DMS153 (cell line): ENCODE measurements around the gene MORC3.
"Not testable (repeated sequence)": the region's sequence is repeated elsewhere in the genome, so short reads cannot be mapped to it uniquely, and the experiment has no call there.

ENCODE experiments used
- DNase-seq: peaks from one replicate; lab custom pipeline; 2025; lab: John Stamatoyannopoulos, UW

MORC3 gene

DNA sequence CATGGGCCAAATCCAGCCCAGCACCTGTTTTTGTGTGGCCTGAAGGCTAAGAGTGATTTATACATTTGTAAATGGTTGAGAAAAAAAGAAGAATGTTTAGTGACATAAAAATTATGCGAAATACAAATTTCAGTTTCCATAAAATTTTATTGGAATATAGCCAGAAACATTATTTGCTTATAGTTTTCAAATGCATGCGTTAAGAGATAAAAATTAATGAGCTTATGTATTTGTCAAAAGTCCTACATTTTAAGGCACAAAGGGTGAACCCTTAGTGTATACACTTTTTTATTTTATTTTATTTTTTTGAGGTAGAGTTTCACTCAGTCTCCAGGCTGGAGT is 2.1 kb downstream of the MORC3 start:
- DNase-seq, result no peak

DNA sequence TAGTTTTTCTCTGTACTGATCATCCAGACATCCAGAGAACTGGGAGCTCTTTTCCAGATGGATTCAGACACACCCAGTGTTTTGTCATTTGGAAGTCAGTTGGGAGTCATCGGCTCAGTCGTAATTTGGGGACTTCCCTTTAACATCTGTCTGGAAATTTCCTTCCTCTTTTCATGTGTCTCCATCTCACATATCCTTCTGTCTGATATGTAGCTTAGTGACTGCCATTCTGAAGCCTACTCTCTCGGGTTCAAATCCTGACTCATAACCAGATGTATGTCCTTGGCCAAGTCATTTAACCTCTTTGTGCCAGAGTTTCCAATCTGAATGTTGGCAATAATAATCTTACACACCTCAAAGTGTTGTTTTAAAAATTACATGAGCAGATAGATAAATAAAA is 3.0 kb downstream of the MORC3 start:
- no peak for DNase-seq

DNA sequence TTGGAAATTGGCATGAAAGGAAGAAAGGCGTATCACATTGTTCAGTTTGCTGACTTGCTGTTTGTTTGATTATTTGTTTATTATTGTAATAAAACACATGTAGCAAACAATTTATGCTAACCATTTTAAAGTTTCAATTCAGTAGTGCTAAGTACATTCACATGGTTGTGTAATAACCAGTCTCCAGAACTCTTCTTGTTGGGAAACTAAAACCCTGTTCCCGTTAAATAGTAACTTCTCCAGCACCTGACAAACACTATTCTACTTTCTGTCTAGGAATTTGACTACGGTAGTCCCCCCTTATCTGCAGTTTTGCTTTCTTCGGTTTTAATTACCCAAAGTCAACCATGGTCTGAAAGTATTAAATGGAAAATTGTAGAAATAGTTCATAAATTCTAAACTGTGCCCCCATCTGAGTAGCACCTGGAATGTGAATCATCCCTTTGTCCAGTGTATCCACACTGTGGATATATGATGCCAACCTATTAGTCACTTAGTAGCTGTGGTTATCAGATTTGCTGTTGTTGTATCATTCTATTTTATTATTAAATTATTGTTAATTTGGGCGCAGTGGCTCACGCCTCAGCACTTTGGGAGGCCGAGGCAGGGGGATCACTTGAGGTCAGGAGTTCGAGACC is 5.5 kb downstream of the MORC3 start:
- DNase-seq, result no peak

DNA sequence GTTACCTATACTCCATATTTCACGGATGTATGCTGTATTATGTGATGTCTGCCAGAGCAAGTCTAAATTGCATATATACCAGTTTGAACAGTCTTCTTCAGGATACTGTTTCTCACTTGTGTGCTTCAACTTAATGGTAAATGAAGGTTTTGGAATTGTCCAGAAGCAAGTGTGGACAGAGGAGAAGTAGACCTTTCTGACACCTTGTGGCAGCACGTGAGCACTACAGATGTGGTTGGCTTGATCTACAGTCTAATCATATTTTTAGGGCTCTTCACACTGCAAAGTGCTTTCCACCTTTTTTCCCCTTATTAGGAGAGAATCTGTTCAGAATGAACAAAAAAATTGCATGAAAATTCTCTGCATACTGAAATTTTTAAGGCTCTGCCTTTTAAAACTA is 10.9 kb downstream of the MORC3 start:
- no peak for DNase-seq

DNA sequence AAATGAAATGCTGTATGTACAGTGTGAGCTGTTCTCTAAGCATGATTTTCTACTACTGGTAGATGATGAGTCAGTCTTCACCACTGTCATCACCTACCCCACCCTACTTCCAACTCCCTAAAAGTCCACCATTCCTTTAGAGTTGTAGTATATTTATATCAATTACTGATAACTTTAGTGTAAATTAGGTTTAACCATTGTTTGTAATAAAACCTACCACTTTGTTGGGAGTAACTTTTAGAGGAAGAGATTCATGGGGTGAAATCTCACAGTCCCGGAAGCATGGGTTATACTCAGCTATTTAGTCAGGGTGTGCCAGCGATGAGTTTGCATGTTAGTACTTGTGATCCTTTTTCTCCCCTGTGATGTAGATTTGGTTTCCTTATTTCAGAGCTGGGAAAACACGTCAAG is 17.1 kb downstream of the MORC3 start:
- no peak for DNase-seq

DNA sequence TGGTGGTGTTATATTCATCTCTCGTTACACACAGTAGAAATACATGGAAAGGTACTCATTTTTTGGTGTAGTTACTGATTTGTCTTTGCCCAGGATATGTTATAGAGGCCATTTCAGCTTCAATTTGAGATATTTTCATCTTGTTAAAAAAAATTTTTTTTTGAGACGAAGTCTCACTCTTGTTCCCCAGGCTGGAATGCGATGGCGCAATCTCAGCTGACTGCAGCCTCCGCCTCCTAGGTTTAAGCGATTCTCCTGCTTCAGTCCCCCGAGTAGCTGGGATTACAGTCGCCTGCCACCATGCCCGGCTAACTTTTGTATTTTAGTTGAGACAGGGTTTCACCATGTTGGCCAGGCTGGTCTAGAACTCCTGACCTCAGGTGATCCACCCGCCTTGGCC is 19.0 kb downstream of the MORC3 start:
- DNase-seq, result no peak

DNA sequence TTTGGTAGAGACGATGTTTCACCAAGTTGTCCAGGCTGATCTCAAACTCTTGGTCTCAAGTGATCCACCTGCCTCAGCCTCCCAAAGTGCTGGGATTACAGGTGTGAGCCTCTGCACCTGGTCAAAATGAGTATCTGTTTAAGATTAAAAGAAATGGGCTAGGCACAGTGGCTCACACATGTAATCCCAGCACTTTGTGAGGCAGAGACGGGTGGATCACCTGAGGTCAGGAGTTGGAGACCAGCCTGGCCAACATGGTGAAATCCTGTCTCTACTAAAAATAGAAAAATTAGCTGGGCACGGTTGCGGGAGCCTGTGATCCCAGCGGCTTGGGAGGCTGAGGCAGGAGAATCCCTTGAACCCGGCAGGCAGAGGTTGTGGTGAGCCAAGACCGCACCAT is 22.6 kb downstream of the MORC3 start:
- DNase-seq, result not testable (repeated sequence)

DNA sequence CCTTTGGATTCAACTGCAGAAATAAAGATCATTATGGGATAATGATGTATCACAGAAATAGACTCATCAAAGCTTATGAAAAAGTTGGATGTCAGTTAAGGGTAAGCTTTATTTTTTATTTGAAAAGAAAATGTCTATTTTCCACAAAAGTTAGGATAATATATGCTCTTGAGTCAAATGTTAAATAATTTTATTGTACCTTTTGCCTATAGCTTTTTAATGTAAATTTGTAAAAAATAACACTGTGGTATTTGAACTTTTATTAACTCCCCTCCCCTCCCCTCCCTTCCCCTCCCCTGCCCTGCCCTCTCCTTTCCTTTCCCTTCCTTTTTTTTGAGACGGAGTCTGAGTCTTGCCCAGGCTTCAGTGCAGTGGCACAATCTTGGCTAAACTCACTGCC is 24.9 kb downstream of the MORC3 start:
- DNase-seq, result no peak

DNA sequence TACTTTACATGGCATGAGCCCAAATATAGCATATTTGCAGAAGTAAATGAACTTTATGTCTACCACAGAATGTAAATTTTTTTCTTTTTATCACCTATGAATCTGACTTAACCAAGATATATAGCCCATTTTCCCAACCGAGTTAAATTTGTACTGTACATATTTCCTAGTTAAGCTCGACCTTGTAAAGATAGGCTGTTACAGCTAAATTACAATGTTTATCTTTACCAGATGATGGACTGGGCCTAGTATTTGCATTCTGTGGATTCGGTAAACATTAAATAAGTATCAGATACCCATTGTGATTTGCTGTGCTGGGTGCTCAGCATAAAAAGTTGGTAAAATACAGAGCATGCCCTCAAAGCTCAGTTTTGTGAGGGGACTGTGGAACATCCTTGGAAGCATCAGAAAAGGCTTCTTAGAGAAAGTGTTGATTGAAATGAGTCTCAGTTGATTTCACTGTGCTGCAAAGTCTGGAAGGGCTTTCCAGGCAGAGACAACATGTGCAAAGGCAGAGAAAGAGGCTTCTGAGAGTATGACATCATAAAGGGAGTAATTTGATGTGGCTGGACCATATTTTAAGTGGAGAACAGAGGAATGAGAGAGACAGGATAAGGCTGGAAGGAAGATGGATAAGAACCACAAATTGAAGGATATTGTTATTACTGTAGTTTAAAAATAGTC is 27.4 kb downstream of the MORC3 start:
- no peak for DNase-seq

DNA sequence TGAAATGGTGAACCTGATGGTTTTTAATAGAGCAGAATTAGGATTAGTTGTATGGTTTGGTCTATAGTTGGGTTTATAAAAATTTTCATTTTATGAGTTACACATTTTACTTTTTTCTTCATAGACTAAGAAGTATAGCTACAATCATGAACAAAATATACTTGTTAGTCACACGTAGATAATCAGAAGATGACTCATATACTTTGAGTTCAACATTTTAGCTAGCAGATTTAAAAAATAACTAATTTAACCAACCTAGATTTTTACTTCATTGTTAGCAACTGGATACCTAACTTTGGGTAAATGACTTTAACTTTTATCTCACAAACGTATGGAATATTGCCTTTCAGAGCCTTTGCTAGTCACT is 27.9 kb downstream of the MORC3 start:
- no peak for DNase-seq

DNA sequence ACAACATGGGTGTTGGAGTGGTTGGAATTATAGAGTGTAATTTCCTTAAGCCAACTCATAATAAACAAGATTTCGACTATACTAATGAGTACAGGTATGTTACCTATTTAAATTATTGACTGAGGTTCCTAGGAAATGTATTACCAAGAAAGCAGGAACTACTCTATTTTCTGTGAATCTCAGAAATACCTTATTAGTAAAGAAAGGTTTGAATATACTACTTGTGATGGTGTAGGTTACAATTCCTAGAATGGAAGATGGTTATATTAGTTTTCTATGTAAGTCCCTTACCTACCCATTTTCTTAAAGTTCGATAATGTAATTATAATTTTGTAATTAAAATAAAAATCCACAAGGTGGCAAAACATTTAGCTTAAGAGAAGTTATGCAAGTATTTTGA is 29.3 kb downstream of the MORC3 start:
- DNase-seq, result no peak

DNA sequence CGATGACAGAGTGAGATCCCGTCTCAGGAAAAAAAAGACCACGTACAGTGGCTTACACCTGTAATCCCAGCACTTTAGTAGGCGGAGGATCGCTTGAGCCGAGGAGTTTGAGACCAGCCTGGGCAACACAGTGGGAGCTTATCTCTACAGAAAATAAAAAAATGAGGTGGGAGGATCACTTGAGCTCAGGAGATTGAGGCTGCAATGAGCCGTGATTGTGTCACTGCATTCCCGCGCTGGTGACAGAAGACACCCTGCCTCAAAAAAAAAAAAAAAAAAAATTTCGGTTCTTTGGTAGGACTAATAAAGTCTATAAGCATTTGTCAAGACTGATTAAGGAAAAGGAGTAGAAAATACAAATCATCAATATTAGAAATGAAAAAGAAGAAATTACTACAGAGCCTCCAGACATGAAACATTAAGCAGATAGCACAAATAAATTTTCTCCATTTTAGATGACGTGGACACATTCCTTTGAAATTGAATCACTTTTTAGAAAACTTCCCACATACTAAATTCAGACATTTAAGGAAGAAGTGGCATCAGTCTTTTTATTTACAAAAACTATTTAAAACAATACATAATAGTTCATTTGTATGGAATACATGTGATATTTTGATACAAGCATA is 30.4 kb downstream of the MORC3 start:
- no peak for DNase-seq

DNA sequence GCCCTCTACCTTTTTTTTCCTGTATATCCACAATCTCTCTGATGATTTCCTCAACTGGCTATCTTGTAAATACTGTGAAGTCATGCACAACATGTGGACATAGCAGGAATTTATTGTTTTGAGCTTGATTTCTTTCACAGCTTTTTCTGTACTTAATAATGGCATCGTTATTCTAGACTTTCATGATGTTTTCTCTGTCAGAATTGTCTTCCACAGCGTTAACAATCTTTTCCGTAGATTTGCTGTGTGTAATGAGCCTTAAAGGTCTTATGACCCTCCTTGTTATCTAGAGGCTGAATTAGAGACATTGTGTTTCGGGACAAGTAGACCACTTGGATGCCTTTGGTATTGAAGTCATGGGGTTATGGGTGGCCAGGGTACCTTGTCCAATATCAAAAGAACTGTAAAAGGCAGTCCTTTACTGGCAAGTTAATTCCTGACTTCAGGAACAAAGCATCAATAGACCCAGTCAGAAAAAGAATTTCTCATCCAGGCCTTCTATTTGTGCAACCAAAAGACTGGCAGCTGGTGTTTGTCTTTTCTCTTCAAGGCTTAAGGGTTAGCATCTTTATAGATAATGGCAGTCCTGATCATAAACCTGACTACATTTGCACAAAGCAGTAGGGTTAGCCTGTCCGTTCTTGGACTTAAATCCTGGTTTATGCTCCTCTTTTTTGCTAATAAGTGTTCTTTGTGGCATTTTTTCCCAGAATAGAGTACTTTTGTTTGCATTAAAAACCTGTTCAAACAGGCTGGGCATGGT is 35.1 kb downstream of the MORC3 start:
- DNase-seq, result no peak

DNA sequence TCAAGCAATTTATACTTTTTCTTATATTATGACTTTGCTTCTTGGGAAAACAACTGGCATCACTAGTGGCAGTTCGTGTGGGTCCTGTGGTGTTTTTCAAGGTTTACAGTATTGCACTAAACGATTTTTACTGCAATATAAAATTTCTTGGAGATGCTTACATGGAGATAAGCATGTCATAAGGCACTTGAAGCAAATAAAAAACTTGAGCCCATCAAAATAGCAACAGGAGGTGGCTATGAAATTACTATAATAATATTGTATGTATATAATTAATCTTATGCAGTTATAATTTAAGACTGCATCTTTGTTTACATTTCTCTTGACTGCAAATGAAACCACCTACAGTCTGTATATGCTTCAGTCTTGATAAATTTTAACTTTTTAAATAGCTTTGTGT is 35.9 kb downstream of the MORC3 start:
- no peak for DNase-seq

DNA sequence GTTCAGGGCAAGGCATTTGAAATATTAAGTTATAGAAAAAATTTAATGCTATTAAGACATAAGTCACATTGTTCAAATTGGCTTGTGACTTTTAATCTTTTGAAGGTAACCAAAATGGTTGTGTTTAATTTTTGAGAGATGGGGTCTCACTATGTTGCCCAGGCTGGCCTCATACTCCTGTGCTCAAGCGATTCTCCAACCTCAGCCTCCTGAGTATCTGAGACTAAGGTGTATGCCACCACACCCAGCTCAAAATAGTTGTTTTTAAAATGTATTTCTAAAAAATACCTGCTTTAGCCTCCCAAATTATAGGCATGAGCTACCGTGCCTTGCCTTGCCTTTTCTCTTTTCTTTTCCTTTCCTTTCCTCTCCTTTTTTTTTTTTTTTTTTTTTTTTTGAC is 39.2 kb downstream of the MORC3 start:
- DNase-seq, result no peak

DNA sequence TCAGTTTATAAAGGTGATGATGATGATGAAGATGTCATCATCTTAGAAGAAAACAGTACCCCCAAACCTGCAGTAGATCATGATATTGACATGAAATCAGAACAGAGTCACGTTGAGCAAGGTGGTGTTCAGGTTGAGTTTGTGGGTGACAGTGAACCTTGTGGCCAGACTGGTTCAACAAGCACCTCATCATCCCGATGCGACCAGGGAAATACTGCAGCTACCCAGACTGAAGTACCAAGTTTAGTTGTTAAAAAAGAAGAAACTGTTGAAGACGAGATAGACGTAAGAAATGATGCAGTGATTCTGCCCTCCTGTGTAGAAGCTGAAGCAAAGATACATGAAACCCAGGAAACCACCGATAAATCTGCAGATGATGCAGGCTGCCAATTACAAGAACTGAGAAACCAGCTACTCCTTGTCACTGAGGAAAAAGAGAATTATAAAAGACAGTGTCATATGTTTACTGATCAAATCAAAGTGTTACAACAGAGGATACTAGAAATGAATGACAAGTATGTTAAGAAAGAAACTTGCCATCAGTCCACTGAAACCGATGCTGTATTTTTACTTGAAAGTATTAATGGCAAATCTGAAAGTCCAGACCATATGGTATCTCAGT is 49.2 kb downstream of the MORC3 start:
- no peak for DNase-seq

DNA sequence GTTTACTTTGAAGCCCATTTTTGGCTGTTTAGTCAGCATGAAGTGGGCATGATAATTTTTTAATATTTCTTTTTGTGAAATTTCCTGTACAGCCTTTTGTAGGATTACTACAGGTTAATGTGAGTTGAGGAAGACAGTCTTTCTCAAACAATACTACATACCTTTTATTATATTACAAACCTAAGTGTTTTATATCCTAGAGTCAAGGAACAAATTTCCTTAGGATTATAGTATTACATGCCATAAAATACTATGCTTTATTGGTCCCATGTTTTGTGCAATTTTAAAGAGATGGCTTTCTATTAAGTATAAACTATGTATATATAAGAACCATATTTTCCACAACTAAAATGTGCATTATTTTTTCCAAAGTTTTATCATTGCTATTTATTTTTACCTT is 56.0 kb downstream of the MORC3 start:
- DNase-seq, result no peak

DNA sequence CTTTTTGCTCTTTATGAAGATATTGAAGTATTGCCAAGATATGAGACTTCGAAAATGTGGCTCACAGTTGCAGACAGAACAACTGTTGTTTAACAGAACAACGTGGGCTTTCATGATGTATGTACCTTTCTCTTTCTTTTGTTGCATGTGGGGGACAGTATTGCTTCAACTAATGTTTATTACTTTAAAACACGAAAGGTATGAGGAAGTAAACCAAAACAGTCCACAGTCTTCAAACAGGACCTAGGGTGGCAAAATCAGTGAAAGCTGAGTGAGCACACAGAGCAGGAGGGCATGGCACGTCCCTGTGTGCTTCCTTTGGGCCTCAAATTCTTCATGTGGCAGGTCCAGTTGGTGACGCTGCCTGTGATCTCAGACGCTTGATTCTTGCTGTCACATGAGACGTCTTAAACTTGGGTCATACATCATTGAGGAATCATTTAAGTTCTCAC is 57.4 kb downstream of the MORC3 start:
- DNase-seq, result no peak

DNA sequence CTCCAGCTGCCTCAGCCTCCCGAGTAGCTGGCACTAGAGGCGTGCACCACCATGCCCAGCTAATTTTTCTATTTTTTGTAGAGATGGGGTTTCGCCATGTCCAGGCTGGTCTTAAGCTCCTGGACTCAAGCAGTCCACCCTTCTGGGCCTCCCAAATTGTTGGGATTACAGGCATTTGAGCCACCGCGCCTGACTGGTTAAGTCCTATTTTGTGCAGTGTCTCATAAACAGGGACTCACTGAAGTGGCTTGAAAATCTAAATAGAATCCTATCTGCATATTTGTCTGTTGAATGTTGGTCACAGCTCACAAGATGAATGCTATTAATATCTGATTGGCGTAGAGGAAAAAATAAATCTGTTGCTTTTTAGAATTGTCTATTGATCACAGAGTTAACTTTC is 59.3 kb downstream of the MORC3 start:
- no peak for DNase-seq

DNA sequence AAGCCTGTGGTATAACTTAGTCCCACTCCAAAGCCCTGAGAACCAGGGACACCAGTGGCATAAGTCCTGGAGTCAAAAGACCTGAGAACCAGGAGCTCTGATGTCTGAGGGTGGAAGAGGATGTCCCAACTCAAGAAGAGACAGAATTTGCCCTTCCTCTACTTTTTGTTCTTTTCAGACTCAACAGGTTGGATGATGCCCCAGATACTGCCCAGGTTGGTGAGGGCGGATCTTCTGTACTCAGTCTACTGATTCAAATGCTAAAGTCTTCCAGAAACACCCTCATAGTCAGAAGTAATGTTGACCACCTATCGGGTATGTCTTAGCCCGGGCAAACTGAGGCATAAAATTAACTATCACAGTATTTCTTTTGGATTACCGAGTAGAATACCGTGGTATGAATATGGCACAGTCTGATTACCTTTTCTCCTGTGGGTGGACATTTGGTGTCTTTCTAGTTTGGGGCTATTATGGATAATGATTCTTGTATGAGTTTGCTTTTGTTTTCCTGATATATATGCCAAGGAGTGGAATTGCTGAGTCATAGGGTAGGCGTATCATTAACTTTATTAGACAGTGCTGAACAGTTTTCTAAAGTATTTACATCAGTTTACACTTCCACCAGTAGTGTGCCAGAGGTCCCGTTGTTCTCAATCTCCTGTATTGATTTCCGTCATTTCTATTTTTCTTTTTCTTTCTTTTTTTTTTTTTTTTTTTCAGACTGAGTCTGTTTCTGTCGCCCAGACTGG is 62.0 kb downstream of the MORC3 start:
- DNase-seq, result no peak

DNA sequence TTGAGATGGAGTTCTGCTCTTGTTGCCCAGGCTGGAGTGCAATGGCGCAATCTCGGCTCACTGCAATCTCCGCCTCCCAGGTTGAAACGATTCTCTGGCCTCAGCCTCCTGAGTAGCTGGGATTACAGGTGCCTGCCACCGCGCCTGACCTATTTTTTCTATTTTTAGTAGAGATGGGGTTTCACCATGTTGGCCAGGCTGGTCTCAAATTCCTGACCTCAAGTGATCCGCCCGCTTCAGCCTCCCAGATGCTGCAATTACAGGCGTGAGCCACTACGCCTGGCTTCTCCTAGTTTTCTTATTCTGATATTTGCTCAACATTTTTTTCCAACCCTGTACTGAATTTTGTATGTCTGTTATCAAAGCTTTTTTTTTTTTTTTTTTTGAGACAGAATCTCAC is 62.7 kb downstream of the MORC3 start:
- DNase-seq, result not testable (repeated sequence)

DNA sequence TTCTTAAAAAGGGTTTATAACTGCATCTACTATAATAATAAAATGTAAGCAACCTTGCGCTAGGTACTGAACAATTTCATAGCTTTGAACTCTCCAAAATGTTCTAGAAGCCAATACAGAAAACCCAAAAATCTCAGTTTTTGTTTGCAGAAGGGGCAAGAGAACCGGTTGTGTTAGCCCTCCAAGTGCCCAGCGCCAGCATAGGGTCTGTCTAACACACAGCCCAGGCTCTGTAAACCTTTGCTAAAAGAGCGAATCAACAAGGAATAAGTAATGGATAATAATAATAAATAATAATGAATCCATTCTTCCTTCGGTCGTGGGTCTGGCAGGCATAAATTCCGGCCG is 64.9 kb downstream of the MORC3 start:
- DNase-seq, result no peak
